Neural progenitor cell (in vitro differentiated cells): ENCODE data around the gene EPHB4. TPM values are rescaled to one million over a fixed set of nuclear protein-coding genes. Genes with fewer than 3 reads are reported as not detected.

ENCODE experiments used
- DNase-seq: peaks from one replicate; pipeline ENCODE4 v3.0.0-alpha.2; 2016; ENCODE audit warnings: low spot score
- H2AFZ ChIP-seq: fragments of 200-600 bp; sonication (generic); replicated peaks from 2 replicates; pipeline ENCODE4 v1.6.1; 2016; ENCODE audit warnings: antibody characterized with exemption
- H3F3A ChIP-seq: fragments of 200-600 bp; sonication (generic); 2 replicates; pipeline ENCODE4 v1.6.1; 2016; ENCODE audit warnings: antibody characterized with exemption, low read depth
- H3K27ac ChIP-seq: fragments of 200-600 bp; sonication (generic); 2 replicates; pipeline ENCODE4 v1.5.1; 2016; ENCODE audit warnings: mild to moderate bottlenecking
- H3K27me3 ChIP-seq: fragments of 200-600 bp; sonication (generic); 2 replicates; pipeline ENCODE4 v1.6.1; 2016; ENCODE audit warnings: mild to moderate bottlenecking, moderate library complexity
- H3K36me3 ChIP-seq: fragments of 200-600 bp; sonication (generic); 2 replicates; pipeline ENCODE4 v1.5.1; 2016
- H3K4me1 ChIP-seq: fragments of 200-600 bp; sonication (generic); 2 replicates; pipeline ENCODE4 v1.6.1; 2016; ENCODE audit warnings: mixed run types
- H3K4me2 ChIP-seq: fragments of 200-600 bp; sonication (generic); 2 replicates; pipeline ENCODE4 v1.6.1; 2016
- H3K4me3 ChIP-seq: fragments of 200-600 bp; sonication (generic); 2 replicates; pipeline ENCODE4 v1.5.1; 2016
- H3K79me2 ChIP-seq: fragments of 200-600 bp; sonication (generic); 2 replicates; pipeline ENCODE4 v1.6.1; 2016; ENCODE audit warnings: low read depth
- H3K9ac ChIP-seq: fragments of 200-600 bp; sonication (generic); 2 replicates; pipeline ENCODE4 v1.6.1; 2016
- H3K9me3 ChIP-seq: fragments of 200-600 bp; sonication (generic); 2 replicates; pipeline ENCODE4 v1.5.1; 2016; ENCODE audit warnings: low read depth
- H4K20me1 ChIP-seq: fragments of 200-600 bp; sonication (generic); 2 replicates; pipeline ENCODE4 v1.6.1; 2016; ENCODE audit warnings: low read depth
- H3K27ac Mint-ChIP-seq: 3 replicates; pipeline ENCODE4 v1.8.0; 2021; ENCODE audit warnings: mixed read lengths
- H3K27me3 Mint-ChIP-seq: 2 replicates; pipeline ENCODE4 v1.8.0; 2022; ENCODE audit warnings: low read depth, mild to moderate bottlenecking, inconsistent platforms, moderate library complexity, mixed read lengths; ENCODE audit not compliant: insufficient read depth
- H3K36me3 Mint-ChIP-seq: 3 replicates; pipeline ENCODE4 v1.8.0; 2021; ENCODE audit warnings: mixed read lengths
- H3K4me1 Mint-ChIP-seq: 3 replicates; pipeline ENCODE4 v1.8.0; 2021; ENCODE audit warnings: mixed read lengths
- H3K4me3 Mint-ChIP-seq: 3 replicates; pipeline ENCODE4 v1.8.0; 2021; ENCODE audit warnings: mild to moderate bottlenecking, moderate library complexity, mixed read lengths
- H3K9me3 Mint-ChIP-seq: 3 replicates; pipeline ENCODE4 v1.8.0; 2020; ENCODE audit warnings: mixed read lengths
- CTCF ChIP-seq: fragments of 200-600 bp; sonication (generic); IDR thresholded peaks from 2 replicates; pipeline ENCODE4 v1.5.1; 2017; ENCODE audit warnings: antibody characterized with exemption, mild to moderate bottlenecking
- EZH2 ChIP-seq: fragments of 200-600 bp; sonication (generic); IDR thresholded peaks from 2 replicates; pipeline ENCODE4 v1.6.1; 2017; ENCODE audit warnings: antibody characterized with exemption, mild to moderate bottlenecking, moderate library complexity
- EZH2phosphoT487 ChIP-seq: fragments of 200-600 bp; sonication (generic); IDR thresholded peaks from 2 replicates; pipeline ENCODE4 v1.6.1; 2017; ENCODE audit warnings: antibody characterized with exemption
- total RNA-seq: library from RNA; depleted of rRNA; stranded (reverse); fragments of >200 nt; gene quantifications from 2 replicates; pipeline ENCODE4 v1.2.3, GENCODE V29; 2015; ENCODE audit warnings: low replicate concordance

EPHB4 gene
- total RNA-seq, 1 donor from 2014 or later, result 66.5 TPM

- H3K79me2 ChIP-seq, result no peaks in the 10 kb centered on the region
- no peak overlapping the region for H2AFZ ChIP-seq
- H3F3A ChIP-seq, result peaks cover 50% of the 10 kb centered on the region
- peaks cover 33% of the 10 kb centered on the region for H3K4me1 Mint-ChIP-seq
- TF ChIP-seq CTCF (no peak), EZH2phosphoT487 (no peak), EZH2 (no peak)
- no peaks in the 10 kb centered on the region for H3K9me3 ChIP-seq
- peak overlapping the region; percentile 71 for H3K4me3 Mint-ChIP-seq
- H3K27ac ChIP-seq, result peak overlapping the region; percentile 94
- no peaks in the 10 kb centered on the region for H4K20me1 ChIP-seq
- no peaks in the 10 kb centered on the region for H3K27me3 ChIP-seq
- no peak overlapping the region for H3K9ac ChIP-seq
- H3K36me3 Mint-ChIP-seq, result no peaks in the 10 kb centered on the region
- DNase-seq, result peak; percentile 94
- peaks cover 4% of the 10 kb centered on the region for H3K27me3 Mint-ChIP-seq
- H3K36me3 ChIP-seq, result no peaks in the 10 kb centered on the region
- H3K4me3 ChIP-seq, result peak overlapping the region; percentile 43
- peaks cover 23% of the 10 kb centered on the region for H3K4me1 ChIP-seq
- no peaks in the 10 kb centered on the region for H3K9me3 Mint-ChIP-seq
- peak overlapping the region; percentile 68 for H3K4me2 ChIP-seq
- peak overlapping the region; percentile 68 for H3K27ac Mint-ChIP-seq
Measured at GRCh38 chr7:100835903-100836811, 8.8 kb upstream of the EPHB4 start.

- no peaks in the 10 kb centered on the region for H3K36me3 Mint-ChIP-seq
- no peak overlapping the region for H3K27ac Mint-ChIP-seq
- DNase-seq, result no peak
- TF ChIP-seq CTCF, result no peak
- TF ChIP-seq EZH2phosphoT487, result no peak
- no peak for TF ChIP-seq EZH2
- no peak overlapping the region for H3K4me3 ChIP-seq
- H3K9me3 ChIP-seq, result no peaks in the 10 kb centered on the region
- peaks cover 9% of the 10 kb centered on the region for H3K79me2 ChIP-seq
- peaks cover 24% of the 10 kb centered on the region for H3K4me1 Mint-ChIP-seq
- no peak overlapping the region for H3K4me3 Mint-ChIP-seq
- H3K27ac ChIP-seq, result no peak overlapping the region
- no peak overlapping the region for H3K9ac ChIP-seq
- H3K36me3 ChIP-seq, result no peaks in the 10 kb centered on the region
- H3K4me1 ChIP-seq, result peaks cover 10% of the 10 kb centered on the region
- peaks cover 47% of the 10 kb centered on the region for H3F3A ChIP-seq
- H2AFZ ChIP-seq, result no peak overlapping the region
- no peaks in the 10 kb centered on the region for H3K27me3 ChIP-seq
- no peaks in the 10 kb centered on the region for H3K9me3 Mint-ChIP-seq
- H4K20me1 ChIP-seq, result no peaks in the 10 kb centered on the region
- peaks cover 11% of the 10 kb centered on the region for H3K27me3 Mint-ChIP-seq
- no peak overlapping the region for H3K4me2 ChIP-seq
Measured at GRCh38 chr7:100832281-100832633, 4.9 kb upstream of the EPHB4 start.

- Histone ChIP-seq H3K27me3 (no peaks in the 10 kb centered on the region), H3F3A (peaks cover 28% of the 10 kb centered on the region), H3K4me3 (no peak overlapping the region), H3K9me3 (no peaks in the 10 kb centered on the region), H3K4me2 (no peak overlapping the region), H3K4me1 (peaks cover 2% of the 10 kb centered on the region), H3K36me3 (no peaks in the 10 kb centered on the region), H2AFZ (no peak overlapping the region), H3K79me2 (peaks cover 28% of the 10 kb centered on the region), H3K27ac (no peak overlapping the region), H3K9ac (no peak overlapping the region), H4K20me1 (peaks cover 12% of the 10 kb centered on the region)
- Mint-ChIP-seq H3K4me3 (peak overlapping the region; percentile 72), H3K9me3 (no peaks in the 10 kb centered on the region), H3K27me3 (peaks cover 13% of the 10 kb centered on the region), H3K36me3 (peaks cover 1% of the 10 kb centered on the region), H3K27ac (no peak overlapping the region), H3K4me1 (peaks cover 18% of the 10 kb centered on the region)
- DNase-seq, result no peak
- TF ChIP-seq EZH2 (no peak), EZH2phosphoT487 (no peak), CTCF (no peak)
Measured at GRCh38 chr7:100830396-100830795, 3.1 kb upstream of the EPHB4 start.
